Neural crest cell (in vitro differentiated cells): ENCODE results near the gene DDX10. TPM values are rescaled to one million over a fixed set of nuclear protein-coding genes. Genes with fewer than 3 reads are reported as not detected.

Source experiments
- DNase-seq: peaks from one replicate; pipeline ENCODE4 v3.0.0; 2021; ENCODE audit warnings: low read depth, mixed read lengths, low spot score
- H3K27ac Mint-ChIP-seq: one replicate; pipeline ENCODE4 v1.8.0; 2021; ENCODE audit warnings: mild to moderate bottlenecking, mixed read lengths; ENCODE audit not compliant: unreplicated experiment
- H3K27me3 Mint-ChIP-seq: 2 replicates; pipeline ENCODE4 v1.8.0; 2021; ENCODE audit warnings: low read depth, mild to moderate bottlenecking, mixed read lengths
- H3K36me3 Mint-ChIP-seq: 2 replicates; pipeline ENCODE4 v1.8.0; 2021; ENCODE audit warnings: low read depth, mild to moderate bottlenecking, mixed read lengths
- H3K4me1 Mint-ChIP-seq: 2 replicates; pipeline ENCODE4 v1.8.0; 2021; ENCODE audit warnings: mixed read lengths
- H3K4me3 Mint-ChIP-seq: one replicate; pipeline ENCODE4 v1.8.0; 2021; ENCODE audit warnings: mild to moderate bottlenecking, mixed read lengths
- H3K9me3 Mint-ChIP-seq: 2 replicates; pipeline ENCODE4 v1.8.0; 2021; ENCODE audit warnings: mixed read lengths
- CTCF ChIP-seq: fragments of 200-600 bp; sonication (generic); conservative IDR thresholded peaks from 2 replicates; pipeline ENCODE4 v1.5.0; 2021; ENCODE audit warnings: antibody characterized with exemption, mild to moderate bottlenecking
- total RNA-seq: library from RNA; stranded (reverse); gene quantifications from 2 replicates; pipeline ENCODE4 v1.2.1, GENCODE V29; 2021

Gene DDX10
- total RNA-seq, 1 donor from 2014 or later, result 38.5 TPM

DNA sequence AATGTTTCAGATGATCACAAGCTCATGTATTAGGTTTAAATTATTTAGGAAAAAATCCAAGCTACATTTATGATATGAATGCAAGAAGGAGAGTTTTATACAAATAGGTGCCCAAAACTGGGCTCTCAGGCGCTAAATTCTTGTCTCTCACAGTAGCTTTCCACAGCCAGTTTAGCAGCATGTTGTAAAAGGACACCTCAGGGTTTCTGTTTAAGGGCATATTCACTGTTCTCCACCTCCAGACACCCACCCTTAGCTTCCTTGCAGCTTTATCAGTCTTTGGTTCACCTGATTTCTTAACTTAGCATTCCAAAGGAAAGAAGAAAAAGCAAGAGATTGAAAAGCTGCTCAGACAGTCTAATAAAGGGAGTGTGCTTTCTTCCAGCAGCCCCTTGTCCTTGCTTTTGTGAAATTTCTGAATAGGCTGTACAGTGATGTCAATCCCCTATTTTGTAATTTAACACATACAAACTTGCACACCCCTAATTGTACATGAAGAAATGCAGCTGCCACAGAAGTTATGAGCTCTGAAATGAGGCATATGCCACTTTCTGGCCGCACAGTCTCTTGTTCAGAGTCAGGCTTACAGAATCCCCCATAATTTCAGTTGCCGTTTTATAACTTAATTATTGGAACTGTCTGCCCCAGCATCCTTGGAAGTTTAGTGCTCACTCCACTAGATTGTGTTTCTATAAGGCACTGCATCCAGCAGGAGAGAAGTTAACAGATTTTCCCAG, 262.1 kb downstream of the DDX10 start:
- H3K9me3 Mint-ChIP-seq, result no peaks in the 10 kb centered on the region
- H3K27ac Mint-ChIP-seq, result peak overlapping the region; percentile 58

DNA sequence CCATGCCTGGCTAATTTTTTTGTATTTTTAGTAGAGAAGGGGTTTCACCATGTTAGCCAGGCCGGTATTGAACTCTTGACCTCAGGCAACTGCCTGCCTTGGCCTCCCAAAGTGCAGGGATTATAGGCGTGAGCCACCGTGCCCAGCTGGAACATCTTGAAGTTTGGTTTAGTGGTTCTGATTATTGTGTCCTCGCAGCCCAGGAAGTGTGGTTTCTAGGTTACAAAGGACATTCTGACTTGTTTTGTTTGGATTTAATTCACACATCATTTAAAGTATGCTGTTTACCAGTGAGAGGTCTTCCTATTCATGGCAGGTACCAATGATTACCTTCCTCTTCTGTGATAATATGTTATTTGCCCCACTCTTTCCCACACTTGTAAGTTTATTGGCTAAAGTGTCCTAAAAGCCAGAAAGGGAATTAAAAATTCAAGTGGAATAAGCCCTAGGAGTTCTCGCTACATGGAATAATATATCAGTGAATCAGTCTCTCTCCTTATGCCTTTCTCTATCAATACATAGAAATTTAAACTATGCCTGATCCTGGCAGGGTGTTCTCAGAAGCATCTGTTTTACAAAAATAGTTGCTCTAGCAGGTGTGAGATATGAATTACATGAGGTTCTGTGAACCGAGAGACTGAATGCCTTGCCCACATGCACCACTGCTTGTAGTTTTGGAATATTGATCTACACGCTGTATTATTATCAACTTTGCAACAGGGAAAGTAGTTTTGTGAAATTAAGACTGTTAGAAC, 263.1 kb downstream of the DDX10 start:
- DNase-seq, result no peak
- Mint-ChIP-seq H3K27me3 (peaks cover 7% of the 10 kb centered on the region), H3K4me3 (no peak overlapping the region), H3K27ac (no peak overlapping the region), H3K36me3 (peaks cover 2% of the 10 kb centered on the region), H3K4me1 (peaks cover 34% of the 10 kb centered on the region), H3K9me3 (no peaks in the 10 kb centered on the region)
- no peak for TF ChIP-seq CTCF

More for the DNA sequence above, 262.1 kb downstream of the DDX10 start:
- no peak for DNase-seq
- Mint-ChIP-seq H3K36me3 (peaks cover 2% of the 10 kb centered on the region), H3K27me3 (peaks cover 11% of the 10 kb centered on the region), H3K4me3 (no peak overlapping the region), H3K4me1 (peaks cover 40% of the 10 kb centered on the region)
- no peak for TF ChIP-seq CTCF

DNA sequence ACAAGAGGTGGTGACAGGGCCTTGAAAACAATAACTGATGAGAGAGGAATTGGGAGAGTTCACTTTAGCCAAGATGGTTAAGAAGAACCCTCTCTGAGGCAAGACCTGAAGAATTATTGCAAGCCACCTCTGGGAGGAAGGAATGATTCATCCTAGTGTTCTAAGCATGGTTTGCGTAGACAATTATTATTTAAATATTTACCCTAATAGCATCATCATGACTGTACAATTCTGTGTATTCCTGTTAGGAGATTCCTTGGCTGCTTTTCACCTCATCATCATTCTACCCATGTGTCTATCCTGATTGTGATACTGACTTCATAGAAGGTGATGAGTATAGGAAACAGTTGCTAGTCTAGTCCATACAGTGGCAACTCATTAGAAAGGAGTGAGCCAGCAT, 264.4 kb downstream of the DDX10 start:
- no peak for TF ChIP-seq CTCF
- Mint-ChIP-seq H3K36me3 (no peaks in the 10 kb centered on the region), H3K4me1 (peaks cover 34% of the 10 kb centered on the region), H3K27ac (no peak overlapping the region), H3K4me3 (no peak overlapping the region), H3K9me3 (no peaks in the 10 kb centered on the region), H3K27me3 (peaks cover 4% of the 10 kb centered on the region)
- DNase-seq, result no peak

GRCh38 chr11:108931168-108931567, 266.3 kb downstream of the DDX10 start:
- H3K36me3 Mint-ChIP-seq, result no peaks in the 10 kb centered on the region
- no peaks in the 10 kb centered on the region for H3K27me3 Mint-ChIP-seq
- DNase-seq, result no peak
- no peak overlapping the region for H3K4me3 Mint-ChIP-seq
- no peak overlapping the region for H3K27ac Mint-ChIP-seq
- H3K9me3 Mint-ChIP-seq, result no peaks in the 10 kb centered on the region
- no peak for TF ChIP-seq CTCF
- H3K4me1 Mint-ChIP-seq, result peaks cover 20% of the 10 kb centered on the region

DNA sequence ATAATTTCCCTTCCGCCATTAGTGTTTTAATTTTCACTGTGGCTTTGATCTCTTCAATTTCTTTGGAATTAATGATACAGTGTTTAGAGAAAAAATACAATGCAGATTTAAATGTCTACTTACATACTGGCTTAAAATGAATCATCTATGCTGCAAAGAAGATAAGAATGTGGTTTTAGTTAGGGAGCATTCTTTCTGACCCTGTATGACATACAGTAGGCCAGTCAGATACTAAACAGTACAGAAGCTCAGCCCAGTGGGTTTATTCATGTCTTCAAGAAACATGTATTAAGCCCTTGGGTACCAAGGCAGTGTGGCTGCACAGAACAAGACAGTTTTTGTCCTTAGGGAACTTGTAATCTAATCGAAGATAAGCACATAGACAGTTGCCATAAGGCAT, 268.8 kb downstream of the DDX10 start:
- TF ChIP-seq CTCF, result no peak
- Mint-ChIP-seq H3K27ac (no peak overlapping the region), H3K4me1 (no peaks in the 10 kb centered on the region), H3K4me3 (no peak overlapping the region), H3K27me3 (no peaks in the 10 kb centered on the region), H3K9me3 (no peaks in the 10 kb centered on the region), H3K36me3 (no peaks in the 10 kb centered on the region)
- no peak for DNase-seq
